SK-N-SH (cell line): Measurements from ENCODE around the gene HOXC6. TPM values are rescaled to one million over a fixed set of nuclear protein-coding genes. Genes with fewer than 3 reads are reported as not detected.
A peak's percentile ranks its signal among the peaks of the same experiment; 100 is the strongest.

Experiments used
- CTCF ChIA-PET: fragments of 300-600, 350-600 bp; formaldehyde crosslinking; extraction: SDS; loops from one replicate; lab custom pipeline; 2021; lab: Yijun Ruan, JAX
- POLR2A ChIA-PET: fragments of 350-600 bp; sonication (Branson Sonifier 250); formaldehyde crosslinking; extraction: SDS; loops from one replicate; lab custom pipeline; 2020; ENCODE audit warnings: antibody characterized with exemption, inconsistent platforms; lab: Yijun Ruan, JAX
- DNase-seq: peaks from one replicate; pipeline ENCODE4 v3.0.0; 2012
- H2AFZ ChIP-seq: fragments of 200-600 bp; sonication (generic); 2 replicates; pipeline ENCODE4 v1.8.1; 2016; ENCODE audit warnings: antibody characterized with exemption, mild to moderate bottlenecking, low read depth
- H3F3A ChIP-seq: fragments of 200-600 bp; sonication (generic); replicated peaks from 2 replicates; pipeline ENCODE3; 2016; ENCODE audit warnings: antibody characterized with exemption, mild to moderate bottlenecking; ENCODE audit not compliant: insufficient read depth
- H3K27ac ChIP-seq, 2 experiments: fragments of 200-500 bp in 1 of 2; fragments of 200-600 bp in 1 of 2; sonication (Bioruptor generic) in 1 of 2; sonication (generic), shearing (Covaris generic) in 1 of 2; 2 replicates each; pipeline versions ENCODE4 v1.5.1 to v1.6.1; 2014 to 2016; ENCODE audit warnings: low read depth in 2 of 2, inconsistent platforms in 1 of 2, low read length in 1 of 2, mild to moderate bottlenecking in 1 of 2, mixed read lengths in 1 of 2
- H3K27me3 ChIP-seq: fragments of 200-600 bp; sonication (generic), shearing (Covaris generic); 2 replicates; pipeline ENCODE4 v1.6.1; 2016; ENCODE audit warnings: mixed run types; ENCODE audit not compliant: insufficient read depth
- H3K36me3 ChIP-seq, 2 experiments: fragments of 200-500 bp in 1 of 2; fragments of 200-600 bp in 1 of 2; sonication (Bioruptor generic) in 1 of 2; sonication (generic) in 1 of 2; replicated peaks in 1 of 2; 2 replicates each; pipeline versions ENCODE3 to v1.5.1; 2014 to 2016; ENCODE audit warnings: low read length in 1 of 2, mild to moderate bottlenecking in 1 of 2; ENCODE audit not compliant: insufficient read depth in 2 of 2, control insufficient read depth in 1 of 2
- H3K4me1 ChIP-seq, 2 experiments: fragments of 200-500 bp in 1 of 2; fragments of 200-600 bp in 1 of 2; sonication (Bioruptor generic) in 1 of 2; sonication (generic), shearing (Covaris generic) in 1 of 2; 2 replicates each; pipeline versions ENCODE4 v1.5.1 to v1.6.1; 2014 to 2016; ENCODE audit warnings: low read depth in 1 of 2, low read length in 1 of 2, mixed run types in 1 of 2; ENCODE audit not compliant: insufficient read depth in 2 of 2, control insufficient read depth in 1 of 2
- H3K4me2 ChIP-seq: fragments of 200-600 bp; sonication (generic), shearing (Covaris generic); 2 replicates; pipeline ENCODE4 v1.6.1; 2017; ENCODE audit warnings: mixed run types
- H3K4me3 ChIP-seq, 2 experiments: fragments of 200-500 bp in 1 of 2; fragments of 200-600 bp in 1 of 2; sonication (Bioruptor generic) in 1 of 2; sonication (generic), shearing (Covaris generic) in 1 of 2; 2 replicates each; pipeline versions ENCODE4 v1.5.1 to v1.8.1; 2014 to 2016; ENCODE audit warnings: low read depth in 2 of 2, inconsistent platforms in 1 of 2, low read length in 1 of 2, mild to moderate bottlenecking in 1 of 2, mixed read lengths in 1 of 2, moderate library complexity in 1 of 2
- H3K79me2 ChIP-seq: fragments of 200-600 bp; sonication (generic); 2 replicates; pipeline ENCODE4 v1.8.1; 2017; ENCODE audit warnings: mild to moderate bottlenecking; ENCODE audit not compliant: insufficient read depth
- H3K9ac ChIP-seq: fragments of 200-600 bp; sonication (generic); 2 replicates; pipeline ENCODE4 v1.6.1; 2017; ENCODE audit warnings: mixed run types
- H3K9me2 ChIP-seq: fragments of 200-600 bp; sonication (generic); 2 replicates; pipeline ENCODE4 v1.6.1; 2017; ENCODE audit warnings: mixed run types
- H3K9me3 ChIP-seq: fragments of 200-600 bp; sonication (generic); 2 replicates; pipeline ENCODE4 v1.6.1; 2017; ENCODE audit warnings: mixed run types, mild to moderate bottlenecking, moderate library complexity
- H4K20me1 ChIP-seq: fragments of 200-600 bp; sonication (generic); 2 replicates; pipeline ENCODE4 v1.6.1; 2017; ENCODE audit warnings: mild to moderate bottlenecking, mixed run types; ENCODE audit not compliant: insufficient read depth
- FOSL2 ChIP-seq: IDR thresholded peaks from 2 replicates; pipeline ENCODE4 v1.4.0; 2012; ENCODE audit warnings: low read depth, mild to moderate bottlenecking, moderate library complexity, borderline replicate concordance
- FOXM1 ChIP-seq: IDR thresholded peaks from 2 replicates; pipeline ENCODE4 v1.4.0; 2012; ENCODE audit warnings: low read depth, mild to moderate bottlenecking
- GABPA ChIP-seq: IDR thresholded peaks from 2 replicates; pipeline ENCODE4 v1.4.0; 2012; ENCODE audit warnings: low read depth, mild to moderate bottlenecking
- IRF3 ChIP-seq: fragments of 150-350 bp; IDR thresholded peaks from 2 replicates; pipeline ENCODE4 v1.6.1; 2016; ENCODE audit warnings: mild to moderate bottlenecking, low read depth, low read length
- JUND ChIP-seq: IDR thresholded peaks from 2 replicates; pipeline ENCODE4 v1.4.0; 2012
- MEF2A ChIP-seq: IDR thresholded peaks from 2 replicates; pipeline ENCODE4 v1.4.0; 2012; ENCODE audit warnings: low read depth, borderline replicate concordance
- PBX3 ChIP-seq: IDR thresholded peaks from 2 replicates; pipeline ENCODE4; 2012
- POLR2AphosphoS5 ChIP-seq: IDR thresholded peaks from 2 replicates; pipeline ENCODE4 v1.6.1; 2012; ENCODE audit warnings: low read depth, low read length
- RAD21 ChIP-seq: IDR thresholded peaks from 2 replicates; pipeline ENCODE4 v1.6.1; 2012; ENCODE audit warnings: mild to moderate bottlenecking, low read length
- RCOR1 ChIP-seq: fragments of 150-350 bp; IDR thresholded peaks from 2 replicates; pipeline ENCODE4 v1.6.1; 2017; ENCODE audit warnings: antibody characterized with exemption, low read length
- RFX5 ChIP-seq: IDR thresholded peaks from 2 replicates; pipeline ENCODE4 v1.6.1; 2012; ENCODE audit warnings: mild to moderate bottlenecking, improper control_type of control experiment, low read length
- RXRA ChIP-seq: IDR thresholded peaks from 2 replicates; pipeline ENCODE4 v1.4.0; 2012; ENCODE audit warnings: low read depth, mild to moderate bottlenecking, borderline replicate concordance
- TCF12 ChIP-seq: IDR thresholded peaks from 2 replicates; pipeline ENCODE4 v1.4.0; 2012
- TEAD4 ChIP-seq: IDR thresholded peaks from 2 replicates; pipeline ENCODE4 v1.4.0; 2012; ENCODE audit warnings: mild to moderate bottlenecking, borderline replicate concordance; ENCODE audit not compliant: insufficient read depth
- WGBS: methylation state at CpG from one replicate; pipeline ENCODE4 v1.1.6; 2017; ENCODE audit warnings: low lambda C conversion rate; 5-methylcytosine and 5-hydroxymethylcytosine counted together
- polyA plus RNA-seq, 3 experiments: library from polyadenylated mRNA; depleted of rRNA; stranded (reverse); fragments of >200 nt; gene quantifications; 2 replicates each; pipeline ENCODE4 v1.2.3, GENCODE V29; 2012

Gene HOXC6
- polyA plus RNA-seq, 1 of the 3 experiments (the other 2 are of a cell fraction) = 9.1 TPM

- peaks cover 10% of the 10 kb centered on the region; the same call in 1 of the 2 replicates for H3K79me2 ChIP-seq
- H3K27me3 ChIP-seq = no peaks in the 10 kb centered on the region
- H3K9me2 ChIP-seq = no peaks in the 10 kb centered on the region
- H3F3A ChIP-seq = peaks cover 9% of the 10 kb centered on the region
- no peak overlapping the region for H3K4me3 ChIP-seq
- 0 out of 2 replicates have a peak overlapping the region, but pooled peaks have one; percentile 46 for H2AFZ ChIP-seq
- peak overlapping the region; percentile 3; the same call in 1 of the 2 replicates for H3K4me2 ChIP-seq
- H3K9me3 ChIP-seq = no peaks in the 10 kb centered on the region
- 80% methylated on average over 10 of the region's 10 CpGs for WGBS
- ChIA-PET POLR2A (no interaction called here), CTCF (interaction anchor here (1.3 to 23.2 kb wide), 2 partner anchors 176 to 188 kb away, joined by 5 to 548 read pairs; partner anchors contain the start of gene SMUG1)
- TF ChIP-seq TEAD4 (no peak), MEF2A (no peak), RAD21 (no peak), PBX3 (no peak), GABPA (no peak)
- H3K4me1 ChIP-seq = peaks cover 7 to 45% of the 10 kb centered on the region in 2 experiments; a peak in 2 of 4 replicates
- no peaks in the 10 kb centered on the region for H3K36me3 ChIP-seq
- H4K20me1 ChIP-seq = no peaks in the 10 kb centered on the region
- peak overlapping the region; percentile 29 to 99 for H3K27ac ChIP-seq
- DNase-seq = no peak
- H3K9ac ChIP-seq = no peak overlapping the region
Observed at GRCh38 chr12:54019924-54020590, 8.2 kb upstream of the HOXC6 start.

GRCh38 chr12:54020591-54021405, 7.4 kb upstream of the HOXC6 start:
- Histone ChIP-seq H3K27me3 (no peaks in the 10 kb centered on the region), H3K9ac (no peak overlapping the region), H3K4me1 (peaks cover 7 to 49% of the 10 kb centered on the region in 2 experiments; a peak in 2 of 4 replicates), H3F3A (peaks cover 9% of the 10 kb centered on the region), H3K9me2 (no peaks in the 10 kb centered on the region), H3K4me2 (0 out of 2 replicates have a peak overlapping the region, but pooled peaks have one; percentile 3), H3K36me3 (no peaks in the 10 kb centered on the region), H3K27ac (no peak overlapping the region), H3K79me2 (peaks cover 10% of the 10 kb centered on the region; the same call in 1 of the 2 replicates), H3K9me3 (no peaks in the 10 kb centered on the region), H2AFZ (no peak overlapping the region), H4K20me1 (no peaks in the 10 kb centered on the region), H3K4me3 (no peak overlapping the region)
- POLR2A ChIA-PET = no interaction called here
- no peak for DNase-seq
- WGBS = 90% methylated on average over 20 of the region's 23 CpGs
- CTCF ChIA-PET = interaction anchor here (1.2 to 23.2 kb wide), 6 partner anchors 12 to 187 kb away, joined by 3 to 548 read pairs (median 24); partner anchors contain the start of genes HOXC10, HOXC5, HOXC9 and SMUG1
- no peak for TF ChIP-seq RCOR1
- TF ChIP-seq RXRA = no peak
- TF ChIP-seq FOXM1 = no peak
- TF ChIP-seq PBX3 = no peak
- TF ChIP-seq FOSL2 = no peak
- TF ChIP-seq JUND = no peak
- TF ChIP-seq IRF3 = no peak
- no peak for TF ChIP-seq MEF2A
- TF ChIP-seq RFX5 = no peak
- TF ChIP-seq TCF12 = no peak
- TF ChIP-seq POLR2AphosphoS5 = no peak
